Measurements from ENCODE around the gene WDFY2. TPM values are rescaled to one million over a fixed set of nuclear protein-coding genes. Genes with fewer than 3 reads are reported as not detected.

The WDFY2 gene
- total RNA-seq, 1 donor from 2014 or later: 6.8 TPM

DNA sequence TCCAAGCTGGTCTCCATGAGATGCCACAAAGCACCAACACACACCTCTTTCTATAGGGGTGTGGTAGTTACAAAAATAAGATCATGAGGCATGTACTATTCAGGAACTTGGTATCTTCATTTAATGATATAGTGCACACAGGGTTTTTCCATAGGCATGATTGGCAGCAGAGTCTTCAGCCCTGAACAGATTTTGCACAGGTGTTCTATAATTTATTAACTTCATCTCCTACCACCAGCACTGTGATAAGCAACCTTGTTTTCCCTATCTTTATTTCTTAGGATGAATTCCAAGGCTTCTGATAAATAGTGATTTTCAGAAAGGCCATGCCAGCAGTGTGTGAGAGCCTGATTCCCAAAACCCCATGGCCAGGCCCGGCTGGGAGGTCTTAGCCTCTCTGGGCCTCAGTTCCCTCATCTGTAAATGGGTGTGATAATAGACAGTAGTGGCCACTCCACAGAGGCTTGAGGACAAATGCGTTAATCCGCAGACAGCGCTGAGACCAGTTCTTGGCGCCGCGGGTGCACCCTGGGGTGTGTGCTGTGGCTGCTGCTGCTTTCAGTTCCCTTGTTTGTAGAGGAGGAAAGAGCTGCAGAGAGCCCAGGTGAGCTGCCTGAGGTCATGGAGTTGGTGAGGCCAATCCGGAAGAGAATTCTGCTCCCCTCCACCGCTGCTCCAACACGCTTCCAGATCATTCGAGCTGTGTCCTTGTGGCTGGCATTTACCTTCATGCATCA is 186.6 kb downstream of the WDFY2 start:
- Histone ChIP-seq H3K9ac (ENCODE audit: low read depth in 1 of 3, low read length in 3 of 3) (no peak overlapping the region), H3K4me3 (ENCODE audit: low read length in 3 of 3) (no peak overlapping the region), H3K9me3 (ENCODE audit: control insufficient read depth in 3 of 3, low read length in 3 of 3) (no peaks in the 10 kb centered on the region), H3K4me1 (ENCODE audit: control insufficient read depth in 3 of 3, insufficient read depth in 3 of 3, low read length in 3 of 3) (peaks cover 11 to 14% (median 13%) of the 10 kb centered on the region in 3 donors), H3K27me3 (ENCODE audit: control insufficient read depth in 3 of 3, insufficient read depth in 3 of 3, low read length in 3 of 3) (no peaks in the 10 kb centered on the region), H3K36me3 (ENCODE audit: control insufficient read depth in 3 of 3, insufficient read depth in 3 of 3, low read length in 3 of 3) (peaks cover 6 to 25% (median 13%) of the 10 kb centered on the region in 3 donors), H3K27ac (ENCODE audit: low read depth, low read length) (no peak overlapping the region)

- no peaks in the 10 kb centered on the region for H3K9me3 ChIP-seq (ENCODE audit: control insufficient read depth in 3 of 3, low read length in 3 of 3)
- no peak overlapping the region for H3K27ac ChIP-seq (ENCODE audit: low read depth, low read length)
- peaks cover 6 to 22% (median 13%) of the 10 kb centered on the region in 3 donors for H3K36me3 ChIP-seq (ENCODE audit: control insufficient read depth in 3 of 3, insufficient read depth in 3 of 3, low read length in 3 of 3)
- H3K9ac ChIP-seq (ENCODE audit: low read depth in 1 of 3, low read length in 3 of 3): no peak overlapping the region
- H3K27me3 ChIP-seq (ENCODE audit: control insufficient read depth in 3 of 3, insufficient read depth in 3 of 3, low read length in 3 of 3): no peaks in the 10 kb centered on the region
- H3K4me3 ChIP-seq (ENCODE audit: low read length in 3 of 3): no peak overlapping the region
- H3K4me1 ChIP-seq (ENCODE audit: control insufficient read depth in 3 of 3, insufficient read depth in 3 of 3, low read length in 3 of 3): peaks cover 11 to 14% (median 13%) of the 10 kb centered on the region in 3 donors
These were observed 187.3 kb downstream of the WDFY2 start for GRCh38 chr13:51771418-51772104.

GRCh38 chr13:51772105-51772455 is 187.8 kb downstream of the WDFY2 start:
- no peak overlapping the region for H3K9ac ChIP-seq (ENCODE audit: low read depth in 1 of 3, low read length in 3 of 3)
- no peak overlapping the region for H3K4me3 ChIP-seq (ENCODE audit: low read length in 3 of 3)
- H3K9me3 ChIP-seq (ENCODE audit: control insufficient read depth in 3 of 3, low read length in 3 of 3): no peaks in the 10 kb centered on the region
- no peaks in the 10 kb centered on the region for H3K27me3 ChIP-seq (ENCODE audit: control insufficient read depth in 3 of 3, insufficient read depth in 3 of 3, low read length in 3 of 3)
- H3K36me3 ChIP-seq (ENCODE audit: control insufficient read depth in 3 of 3, insufficient read depth in 3 of 3, low read length in 3 of 3): peaks cover 6 to 18% (median 13%) of the 10 kb centered on the region in 3 donors
- no peak overlapping the region for H3K27ac ChIP-seq (ENCODE audit: low read depth, low read length)
- peaks cover 11 to 14% (median 13%) of the 10 kb centered on the region in 3 donors for H3K4me1 ChIP-seq (ENCODE audit: control insufficient read depth in 3 of 3, insufficient read depth in 3 of 3, low read length in 3 of 3)

DNA sequence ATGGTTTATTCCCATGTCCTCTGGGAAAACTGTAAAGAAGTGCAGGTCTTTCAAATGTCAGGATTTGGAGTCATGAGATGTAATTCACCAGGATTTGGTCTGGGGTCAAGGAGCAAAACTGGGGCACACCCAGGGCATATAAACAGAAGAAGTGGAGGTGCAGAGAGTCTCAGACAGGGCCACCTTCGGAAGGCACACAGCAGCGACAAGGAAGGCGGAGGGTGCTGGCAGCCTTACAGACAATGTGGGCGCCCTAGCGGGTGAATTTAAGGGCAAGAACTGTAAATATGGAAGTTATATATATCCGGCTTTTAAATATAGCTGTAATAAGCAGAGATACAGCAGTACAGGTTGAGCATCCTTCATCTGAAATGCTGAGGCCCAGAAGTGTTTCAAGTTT is 188.5 kb downstream of the WDFY2 start:
- H3K9me3 ChIP-seq (ENCODE audit: control insufficient read depth in 3 of 3, low read length in 3 of 3): no peaks in the 10 kb centered on the region
- no peak overlapping the region for H3K4me3 ChIP-seq (ENCODE audit: low read length in 3 of 3)
- H3K4me1 ChIP-seq (ENCODE audit: control insufficient read depth in 3 of 3, insufficient read depth in 3 of 3, low read length in 3 of 3): peaks cover 11 to 14% (median 13%) of the 10 kb centered on the region in 3 donors
- H3K9ac ChIP-seq (ENCODE audit: low read depth in 1 of 3, low read length in 3 of 3): no peak overlapping the region
- H3K36me3 ChIP-seq (ENCODE audit: control insufficient read depth in 3 of 3, insufficient read depth in 3 of 3, low read length in 3 of 3): peaks cover 6 to 13% (median 13%) of the 10 kb centered on the region in 3 donors
- H3K27ac ChIP-seq (ENCODE audit: low read depth, low read length): no peak overlapping the region
- H3K27me3 ChIP-seq (ENCODE audit: control insufficient read depth in 3 of 3, insufficient read depth in 3 of 3, low read length in 3 of 3): no peaks in the 10 kb centered on the region

DNA sequence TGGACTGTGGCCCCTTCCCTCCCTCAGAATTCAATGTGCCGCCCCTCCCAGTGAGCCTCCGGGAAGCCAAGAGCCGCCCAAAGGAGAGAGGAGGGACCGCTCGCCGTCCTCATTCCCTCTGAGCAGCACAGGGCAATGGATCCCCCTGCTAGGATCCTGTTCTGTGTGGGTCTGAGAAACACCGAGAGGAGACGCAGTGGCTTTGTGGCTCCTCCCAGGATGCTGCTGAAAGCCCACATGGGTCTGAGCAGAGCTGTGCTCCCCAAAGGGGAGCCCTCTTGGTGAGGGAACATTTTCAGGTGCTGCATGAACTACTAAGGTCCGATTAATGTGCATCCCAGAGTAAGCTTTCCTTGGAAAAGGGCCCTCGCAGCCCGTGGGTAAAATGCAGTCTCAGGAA is 189.3 kb downstream of the WDFY2 start:
- H3K27ac ChIP-seq (ENCODE audit: low read depth, low read length): no peak overlapping the region
- no peak overlapping the region for H3K9ac ChIP-seq (ENCODE audit: low read depth in 1 of 3, low read length in 3 of 3)
- H3K4me1 ChIP-seq (ENCODE audit: control insufficient read depth in 3 of 3, insufficient read depth in 3 of 3, low read length in 3 of 3): peaks cover 13 to 17% (median 13%) of the 10 kb centered on the region in 3 donors
- no peak overlapping the region for H3K4me3 ChIP-seq (ENCODE audit: low read length in 3 of 3)
- H3K27me3 ChIP-seq (ENCODE audit: control insufficient read depth in 3 of 3, insufficient read depth in 3 of 3, low read length in 3 of 3): no peaks in the 10 kb centered on the region
- no peaks in the 10 kb centered on the region for H3K9me3 ChIP-seq (ENCODE audit: control insufficient read depth in 3 of 3, low read length in 3 of 3)
- peaks cover 4 to 13% (median 9%) of the 10 kb centered on the region in 3 donors for H3K36me3 ChIP-seq (ENCODE audit: control insufficient read depth in 3 of 3, insufficient read depth in 3 of 3, low read length in 3 of 3)

GRCh38 chr13:51776179-51776578 is 191.9 kb downstream of the WDFY2 start:
- no peaks in the 10 kb centered on the region for H3K9me3 ChIP-seq (ENCODE audit: control insufficient read depth in 3 of 3, low read length in 3 of 3)
- H3K27ac ChIP-seq (ENCODE audit: low read depth, low read length): no peak overlapping the region
- H3K4me1 ChIP-seq (ENCODE audit: control insufficient read depth in 3 of 3, insufficient read depth in 3 of 3, low read length in 3 of 3): peaks cover 0 to 3% (median 3%) of the 10 kb centered on the region in 3 donors
- H3K4me3 ChIP-seq (ENCODE audit: low read length in 3 of 3): no peak overlapping the region
- peaks cover 2 to 8% (median 6%) of the 10 kb centered on the region in 3 donors for H3K36me3 ChIP-seq (ENCODE audit: control insufficient read depth in 3 of 3, insufficient read depth in 3 of 3, low read length in 3 of 3)
- H3K27me3 ChIP-seq (ENCODE audit: control insufficient read depth in 3 of 3, insufficient read depth in 3 of 3, low read length in 3 of 3): no peaks in the 10 kb centered on the region
- H3K9ac ChIP-seq (ENCODE audit: low read depth in 1 of 3, low read length in 3 of 3): no peak overlapping the region

- Histone ChIP-seq H3K9me3 (ENCODE audit: control insufficient read depth in 3 of 3, low read length in 3 of 3) (no peaks in the 10 kb centered on the region), H3K9ac (ENCODE audit: low read depth in 1 of 3, low read length in 3 of 3) (no peak overlapping the region), H3K4me3 (ENCODE audit: low read length in 3 of 3) (no peak overlapping the region), H3K36me3 (ENCODE audit: control insufficient read depth in 3 of 3, insufficient read depth in 3 of 3, low read length in 3 of 3) (peaks cover 0 to 2% (median 0%) of the 10 kb centered on the region in 3 donors), H3K27me3 (ENCODE audit: control insufficient read depth in 3 of 3, insufficient read depth in 3 of 3, low read length in 3 of 3) (no peaks in the 10 kb centered on the region), H3K27ac (ENCODE audit: low read depth, low read length) (no peak overlapping the region), H3K4me1 (ENCODE audit: control insufficient read depth in 3 of 3, insufficient read depth in 3 of 3, low read length in 3 of 3) (peaks cover 0 to 3% (median 3%) of the 10 kb centered on the region in 3 donors)
These were observed 193.7 kb downstream of the WDFY2 start for GRCh38 chr13:51777921-51778320.

DNA sequence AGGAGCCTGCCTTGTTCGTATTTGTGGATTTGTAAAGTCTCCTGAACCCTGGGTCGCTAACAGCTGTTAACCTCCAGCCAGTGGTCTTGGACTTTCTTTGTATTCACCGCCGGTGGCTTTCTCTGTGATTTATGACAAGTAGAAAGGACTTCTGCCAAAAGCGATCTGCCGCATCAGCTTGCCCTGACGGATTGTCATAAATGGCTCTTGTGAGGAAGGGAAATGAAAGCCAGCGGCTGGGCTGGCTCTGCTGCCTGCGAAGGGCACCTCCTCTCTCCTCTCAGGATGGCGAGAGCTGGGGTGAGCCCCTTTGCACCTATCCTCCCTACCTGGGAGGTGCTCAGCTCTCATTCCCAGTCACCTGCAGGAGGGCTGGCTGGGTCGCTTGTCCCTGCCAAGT is 194.1 kb downstream of the WDFY2 start:
- H3K27me3 ChIP-seq (ENCODE audit: control insufficient read depth in 3 of 3, insufficient read depth in 3 of 3, low read length in 3 of 3): no peaks in the 10 kb centered on the region
- H3K9ac ChIP-seq (ENCODE audit: low read depth in 1 of 3, low read length in 3 of 3): peak overlapping the region in 1 of 3 donors; percentile 16
- H3K4me3 ChIP-seq (ENCODE audit: low read length in 3 of 3): no peak overlapping the region
- peaks cover 0 to 2% (median 0%) of the 10 kb centered on the region in 3 donors for H3K36me3 ChIP-seq (ENCODE audit: control insufficient read depth in 3 of 3, insufficient read depth in 3 of 3, low read length in 3 of 3)
- H3K27ac ChIP-seq (ENCODE audit: low read depth, low read length): no peak overlapping the region
- no peaks in the 10 kb centered on the region for H3K9me3 ChIP-seq (ENCODE audit: control insufficient read depth in 3 of 3, low read length in 3 of 3)
- H3K4me1 ChIP-seq (ENCODE audit: control insufficient read depth in 3 of 3, insufficient read depth in 3 of 3, low read length in 3 of 3): peaks cover 0 to 3% (median 3%) of the 10 kb centered on the region in 3 donors

DNA sequence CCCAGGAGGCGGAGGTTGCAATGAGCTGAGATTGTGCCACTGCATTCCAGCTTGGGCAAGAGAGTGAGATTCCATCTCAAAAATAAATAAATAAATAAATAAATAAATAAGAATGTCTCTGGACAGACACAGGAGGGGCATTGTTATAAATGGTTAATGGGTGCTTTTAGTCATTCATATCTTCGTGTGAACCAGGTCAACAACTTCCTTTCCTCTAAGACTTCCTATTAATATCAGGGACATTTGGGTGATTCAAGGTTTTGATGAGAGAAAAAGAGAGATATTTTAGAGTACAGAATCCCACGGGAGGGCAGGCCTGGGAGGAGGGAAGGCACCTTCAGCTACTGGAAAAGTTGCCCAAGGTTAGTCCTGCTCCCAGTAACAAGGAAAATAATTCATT is 195.8 kb downstream of the WDFY2 start:
- H3K4me3 ChIP-seq (ENCODE audit: low read length in 3 of 3): no peak overlapping the region
- H3K36me3 ChIP-seq (ENCODE audit: control insufficient read depth in 3 of 3, insufficient read depth in 3 of 3, low read length in 3 of 3): no peaks in the 10 kb centered on the region
- H3K4me1 ChIP-seq (ENCODE audit: control insufficient read depth in 3 of 3, insufficient read depth in 3 of 3, low read length in 3 of 3): peaks cover 0 to 3% (median 3%) of the 10 kb centered on the region in 3 donors
- no peaks in the 10 kb centered on the region for H3K27me3 ChIP-seq (ENCODE audit: control insufficient read depth in 3 of 3, insufficient read depth in 3 of 3, low read length in 3 of 3)
- no peak overlapping the region for H3K9ac ChIP-seq (ENCODE audit: low read depth in 1 of 3, low read length in 3 of 3)
- no peak overlapping the region for H3K27ac ChIP-seq (ENCODE audit: low read depth, low read length)
- H3K9me3 ChIP-seq (ENCODE audit: control insufficient read depth in 3 of 3, low read length in 3 of 3): no peaks in the 10 kb centered on the region

Data from skeletal muscle tissue (tissue), 4 donors.